SU-DHL-6 (cell line): Measurements from ENCODE around the gene TMEM202.
"Not testable (repeated sequence)": the region's sequence is repeated elsewhere in the genome, so short reads cannot be mapped to it uniquely, and the experiment has no call there.

Source experiments
- H2AFZ ChIP-seq: fragments of 200-600 bp; sonication (generic); 2 replicates; pipeline ENCODE4 v1.6.1; 2014; ENCODE audit warnings: low read depth, mild to moderate bottlenecking, moderate library complexity, mixed read lengths, antibody characterized with exemption, low read length; ENCODE audit not compliant: severe bottlenecking
- H3F3A ChIP-seq: fragments of 200-600 bp; shearing (Covaris generic); 2 replicates; pipeline ENCODE4 v1.6.0; 2016; ENCODE audit warnings: antibody characterized with exemption, mild to moderate bottlenecking; ENCODE audit not compliant: insufficient read depth
- H3K27ac ChIP-seq: fragments of 200-600 bp; sonication (generic); 2 replicates; pipeline ENCODE4 v1.5.1; 2016; ENCODE audit warnings: low read depth, mild to moderate bottlenecking, low read length, moderate library complexity, mixed read lengths
- H3K27me3 ChIP-seq: fragments of 200-600 bp; sonication (generic), shearing (Covaris generic); 2 replicates; pipeline ENCODE4 v1.6.0; 2014; ENCODE audit warnings: mild to moderate bottlenecking, low read length
- H3K36me3 ChIP-seq: fragments of 200-600 bp; sonication (generic); 2 replicates; pipeline ENCODE4 v1.6.1; 2014; ENCODE audit warnings: mild to moderate bottlenecking, low read length, mixed read lengths
- H3K4me2 ChIP-seq: fragments of 300-600, 200-600 bp; shearing (Covaris generic), sonication (generic); 2 replicates; pipeline ENCODE4 v1.6.0; 2014; ENCODE audit warnings: low read length, low read depth, mild to moderate bottlenecking; ENCODE audit not compliant: poor library complexity, severe bottlenecking
- H3K4me3 ChIP-seq: fragments of 200-600 bp; sonication (generic); 2 replicates; pipeline ENCODE4 v1.5.1; 2014; ENCODE audit warnings: antibody characterized with exemption, low read length, mild to moderate bottlenecking, mixed read lengths; ENCODE audit not compliant: insufficient read depth, poor library complexity, severe bottlenecking
- H3K79me2 ChIP-seq: fragments of 200-600 bp; sonication (generic); 2 replicates; pipeline ENCODE4 v1.6.1; 2014; ENCODE audit warnings: mild to moderate bottlenecking, low read length, moderate library complexity; ENCODE audit not compliant: insufficient read depth
- H3K9ac ChIP-seq: fragments of 200-600 bp; sonication (generic); 2 replicates; pipeline ENCODE4 v1.7.0; 2014; ENCODE audit warnings: mild to moderate bottlenecking, low read length
- H3K9me2 ChIP-seq: fragments of 200-600 bp; sonication (generic); replicated peaks from 2 replicates; pipeline ENCODE4 v1.6.1; 2014; ENCODE audit warnings: low read length; ENCODE audit not compliant: insufficient read depth
- H3K9me3 ChIP-seq: fragments of 200-600 bp; sonication (generic); 2 replicates; pipeline ENCODE4 v1.6.1; 2014; ENCODE audit warnings: low read length, mixed read lengths; ENCODE audit not compliant: insufficient read depth
- H4K20me1 ChIP-seq: fragments of 200-600 bp; sonication (generic); 2 replicates; pipeline ENCODE4 v1.6.1; 2014; ENCODE audit warnings: low read depth, mild to moderate bottlenecking, antibody characterized with exemption, low read length, moderate library complexity, mixed read lengths
- EZH2phosphoT487 ChIP-seq: fragments of 200-600 bp; sonication (generic), shearing (Covaris generic); conservative IDR thresholded peaks from 2 replicates; pipeline ENCODE4 v1.6.1; 2018; ENCODE audit warnings: mild to moderate bottlenecking, antibody characterized with exemption, low read length, moderate library complexity, mixed read lengths
- TF ChIP-seq, protein P1 (sequence below): fragments of 200-600 bp; sonication (generic); IDR thresholded peaks from one replicate; pipeline ENCODE4 v1.5.1; 2017; ENCODE audit warnings: antibody characterized with exemption, mild to moderate bottlenecking, low read length, moderate library complexity; ENCODE audit not compliant: insufficient read depth, poor library complexity, severe bottlenecking

Gene TMEM202

DNA sequence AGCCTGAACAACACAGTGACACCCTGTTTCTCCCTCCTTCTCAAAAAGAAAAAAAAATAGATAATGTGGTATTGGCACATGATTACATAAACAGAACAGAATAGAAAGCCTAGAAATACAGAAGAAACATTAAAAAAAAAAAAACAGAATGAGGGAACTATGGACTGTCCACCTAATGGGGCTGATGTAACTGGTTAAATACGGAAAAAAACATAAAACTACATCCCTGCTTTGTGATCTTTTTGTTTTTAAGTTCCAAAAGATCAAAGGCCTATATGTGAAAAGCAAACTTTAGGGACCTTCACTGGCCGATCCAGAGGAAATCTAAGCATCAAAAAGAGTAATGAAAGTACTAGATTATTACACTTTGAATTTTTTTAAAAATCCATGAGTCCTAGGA, 17.2 kb downstream of the TMEM202 start:
- Histone ChIP-seq H2AFZ (no peak overlapping the region), H3K9me3 (no peaks in the 10 kb centered on the region), H3K9me2 (no peaks in the 10 kb centered on the region), H3K4me2 (no peak overlapping the region), H3K9ac (no peak overlapping the region), H3K4me3 (no peak overlapping the region), H3K27ac (no peak overlapping the region), H3K79me2 (no peaks in the 10 kb centered on the region), H3K27me3 (no peaks in the 10 kb centered on the region), H4K20me1 (no peaks in the 10 kb centered on the region), H3F3A (no peaks in the 10 kb centered on the region), H3K36me3 (no peaks in the 10 kb centered on the region)
- TF ChIP-seq EZH2phosphoT487 = no peak
- TF ChIP-seq, protein P1, sequence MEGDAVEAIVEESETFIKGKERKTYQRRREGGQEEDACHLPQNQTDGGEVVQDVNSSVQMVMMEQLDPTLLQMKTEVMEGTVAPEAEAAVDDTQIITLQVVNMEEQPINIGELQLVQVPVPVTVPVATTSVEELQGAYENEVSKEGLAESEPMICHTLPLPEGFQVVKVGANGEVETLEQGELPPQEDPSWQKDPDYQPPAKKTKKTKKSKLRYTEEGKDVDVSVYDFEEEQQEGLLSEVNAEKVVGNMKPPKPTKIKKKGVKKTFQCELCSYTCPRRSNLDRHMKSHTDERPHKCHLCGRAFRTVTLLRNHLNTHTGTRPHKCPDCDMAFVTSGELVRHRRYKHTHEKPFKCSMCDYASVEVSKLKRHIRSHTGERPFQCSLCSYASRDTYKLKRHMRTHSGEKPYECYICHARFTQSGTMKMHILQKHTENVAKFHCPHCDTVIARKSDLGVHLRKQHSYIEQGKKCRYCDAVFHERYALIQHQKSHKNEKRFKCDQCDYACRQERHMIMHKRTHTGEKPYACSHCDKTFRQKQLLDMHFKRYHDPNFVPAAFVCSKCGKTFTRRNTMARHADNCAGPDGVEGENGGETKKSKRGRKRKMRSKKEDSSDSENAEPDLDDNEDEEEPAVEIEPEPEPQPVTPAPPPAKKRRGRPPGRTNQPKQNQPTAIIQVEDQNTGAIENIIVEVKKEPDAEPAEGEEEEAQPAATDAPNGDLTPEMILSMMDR = no peak

DNA sequence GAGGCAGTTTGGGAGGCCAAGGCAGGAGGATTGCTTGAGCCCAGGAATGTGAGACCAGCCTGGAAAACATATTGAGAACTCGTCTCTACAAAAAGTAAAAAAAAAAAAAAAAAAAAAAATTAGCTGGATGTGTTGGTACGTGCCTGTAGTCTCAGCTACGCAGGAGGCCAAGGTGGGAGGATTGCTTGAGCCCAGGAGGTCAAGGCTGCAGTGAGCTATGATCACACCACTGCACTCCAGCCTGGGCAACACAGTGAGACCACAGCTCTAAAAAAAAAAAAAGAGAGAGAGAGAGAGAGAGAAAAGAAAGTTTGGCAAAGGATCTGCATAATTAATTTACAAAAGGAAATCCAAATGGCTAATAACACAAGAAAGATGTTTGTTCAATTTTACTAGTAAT, 21.7 kb downstream of the TMEM202 start:
- H3F3A ChIP-seq, H3K27ac ChIP-seq, H3K9ac ChIP-seq, H3K79me2 ChIP-seq, H3K27me3 ChIP-seq, H3K4me2 ChIP-seq, H2AFZ ChIP-seq, H3K36me3 ChIP-seq, H3K9me3 ChIP-seq, H3K9me2 ChIP-seq, H4K20me1 ChIP-seq, H3K4me3 ChIP-seq: not testable (repeated sequence)

DNA sequence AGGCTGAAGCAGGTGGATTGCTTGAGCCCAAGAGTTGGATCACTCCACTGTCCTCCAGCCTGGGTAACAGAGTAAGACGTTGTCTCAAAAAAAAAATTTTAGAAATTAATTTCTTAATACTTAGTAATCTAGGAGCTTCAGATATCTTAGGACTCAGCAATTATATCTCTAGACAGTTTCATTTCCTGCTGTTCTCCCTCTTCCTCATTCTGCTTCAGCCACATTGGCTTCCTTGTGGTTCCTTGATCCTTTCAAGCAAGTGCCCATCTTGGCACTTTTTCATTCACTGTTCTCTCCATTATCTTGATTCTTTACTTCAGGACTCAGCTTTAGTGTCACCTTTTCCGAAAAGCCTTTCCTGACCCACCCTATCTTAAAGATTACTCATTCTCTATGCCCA, 22.5 kb downstream of the TMEM202 start:
- TF ChIP-seq, protein P1 = no peak
- TF ChIP-seq EZH2phosphoT487 = no peak
- no peaks in the 10 kb centered on the region for H4K20me1 ChIP-seq
- no peak overlapping the region for H2AFZ ChIP-seq
- H3K27ac ChIP-seq = no peak overlapping the region
- no peaks in the 10 kb centered on the region for H3F3A ChIP-seq
- no peak overlapping the region for H3K9ac ChIP-seq
- H3K4me3 ChIP-seq = no peak overlapping the region
- no peaks in the 10 kb centered on the region for H3K27me3 ChIP-seq
- no peak overlapping the region for H3K4me2 ChIP-seq
- no peaks in the 10 kb centered on the region for H3K9me2 ChIP-seq
- no peaks in the 10 kb centered on the region for H3K36me3 ChIP-seq
- H3K9me3 ChIP-seq = no peaks in the 10 kb centered on the region
- no peaks in the 10 kb centered on the region for H3K79me2 ChIP-seq

DNA sequence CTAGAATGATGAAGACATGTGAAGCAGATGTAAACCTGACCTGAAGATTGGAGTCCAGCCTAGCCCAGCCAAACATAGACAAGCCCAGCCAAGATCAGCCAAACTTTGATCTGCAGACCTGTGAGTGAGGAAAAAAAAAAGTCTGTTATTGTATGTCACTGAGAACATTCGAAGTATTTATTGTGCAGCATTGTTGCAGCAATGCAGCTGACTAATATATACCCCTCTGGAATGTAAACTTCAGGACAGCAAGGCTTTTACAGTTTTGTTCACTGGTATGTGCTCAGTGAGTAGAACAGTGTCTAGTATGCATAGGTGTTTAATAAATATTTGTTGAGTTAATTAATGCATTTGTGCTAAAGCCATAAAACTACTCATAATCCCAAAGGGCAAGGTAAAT, 23.4 kb downstream of the TMEM202 start:
- H2AFZ ChIP-seq = no peak overlapping the region
- no peak overlapping the region for H3K27ac ChIP-seq
- TF ChIP-seq, protein P1 = no peak
- H3K79me2 ChIP-seq = no peaks in the 10 kb centered on the region
- H4K20me1 ChIP-seq = no peaks in the 10 kb centered on the region
- no peak overlapping the region for H3K4me2 ChIP-seq
- H3K9me2 ChIP-seq = no peaks in the 10 kb centered on the region
- H3K9me3 ChIP-seq = no peaks in the 10 kb centered on the region
- no peaks in the 10 kb centered on the region for H3K36me3 ChIP-seq
- H3K4me3 ChIP-seq = no peak overlapping the region
- no peak overlapping the region for H3K9ac ChIP-seq
- H3F3A ChIP-seq = no peaks in the 10 kb centered on the region
- no peaks in the 10 kb centered on the region for H3K27me3 ChIP-seq
